DOHH2 (cell line): ENCODE measurements around the gene SHANK2.

Experiments
- H3F3A ChIP-seq: fragments of 200-600 bp; sonication (generic), shearing (Covaris generic); 2 replicates; pipeline ENCODE4 v1.6.0; 2016; ENCODE audit warnings: antibody characterized with exemption, mild to moderate bottlenecking; ENCODE audit not compliant: control insufficient read depth, insufficient read depth
- H3K27ac ChIP-seq: fragments of 200-600 bp; sonication (generic); 2 replicates; pipeline ENCODE4 v1.5.1; 2014; ENCODE audit warnings: low read depth, mild to moderate bottlenecking, low read length, moderate library complexity
- H3K27me3 ChIP-seq: fragments of 200-600 bp; sonication (generic); 2 replicates; pipeline ENCODE4 v1.6.1; 2014; ENCODE audit warnings: mild to moderate bottlenecking, low read length, mixed read lengths; ENCODE audit not compliant: control insufficient read depth
- H3K36me3 ChIP-seq: fragments of 200-600 bp; sonication (generic); 2 replicates; pipeline ENCODE4 v1.6.1; 2014; ENCODE audit warnings: mild to moderate bottlenecking, low read length, moderate library complexity, mixed read lengths; ENCODE audit not compliant: control insufficient read depth
- H3K4me1 ChIP-seq: fragments of 200-600 bp; sonication (generic); 2 replicates; pipeline ENCODE4 v1.6.1; 2014; ENCODE audit warnings: mild to moderate bottlenecking, low read length, mixed read lengths; ENCODE audit not compliant: control insufficient read depth
- H3K4me2 ChIP-seq: fragments of 200-600 bp; sonication (generic); 2 replicates; pipeline ENCODE4 v1.6.0; 2014; ENCODE audit warnings: mild to moderate bottlenecking, low read length, moderate library complexity
- H3K4me3 ChIP-seq: fragments of 200-600 bp; sonication (generic); 2 replicates; pipeline ENCODE4 v1.5.1; 2014; ENCODE audit warnings: mild to moderate bottlenecking, low read length, mixed read lengths
- H3K79me2 ChIP-seq: fragments of 200-600 bp; sonication (generic); 2 replicates; pipeline ENCODE4 v1.6.1; 2014; ENCODE audit warnings: mild to moderate bottlenecking, low read length, mixed read lengths; ENCODE audit not compliant: control insufficient read depth
- H3K9me2 ChIP-seq: fragments of 200-600 bp; sonication (generic); replicated peaks from 2 replicates; pipeline ENCODE4 v1.6.1; 2014; ENCODE audit warnings: mild to moderate bottlenecking, low read length, mixed read lengths; ENCODE audit not compliant: control insufficient read depth
- H3K9me3 ChIP-seq: fragments of 200-600 bp; sonication (generic); 2 replicates; pipeline ENCODE4 v1.6.1; 2014; ENCODE audit warnings: antibody characterized with exemption, low read length, mixed read lengths; ENCODE audit not compliant: control insufficient read depth, insufficient read depth
- H4K20me1 ChIP-seq: fragments of 200-600 bp; sonication (generic); 2 replicates; pipeline ENCODE4 v1.6.0; 2014; ENCODE audit warnings: low read depth, mild to moderate bottlenecking, antibody characterized with exemption, low read length, moderate library complexity; ENCODE audit not compliant: control insufficient read depth, insufficient read depth
- CTCF ChIP-seq: fragments of 200-600 bp; sonication (generic); IDR thresholded peaks from one replicate; pipeline ENCODE4 v1.5.1; 2014; ENCODE audit warnings: antibody characterized with exemption, mild to moderate bottlenecking, low read depth, low read length; ENCODE audit not compliant: poor library complexity, severe bottlenecking
- EZH2phosphoT487 ChIP-seq: fragments of 200-600 bp; sonication (generic); IDR thresholded peaks from 2 replicates; pipeline ENCODE4 v1.6.1; 2017; ENCODE audit warnings: borderline replicate concordance, mild to moderate bottlenecking, antibody characterized with exemption, low read length, moderate library complexity, mixed read lengths

The SHANK2 gene

GRCh38 chr11:71300187-71300586 lies 47.8 kb upstream of the SHANK2 start:
- Histone ChIP-seq H3F3A (no peaks in the 10 kb centered on the region), H3K27me3 (peaks cover 8% of the 10 kb centered on the region; the same call in 1 of the 2 replicates), H3K36me3 (no peaks in the 10 kb centered on the region), H3K4me2 (no peak overlapping the region), H3K9me3 (no peaks in the 10 kb centered on the region; the same call in 1 of the 2 replicates), H3K27ac (no peak overlapping the region), H3K79me2 (no peaks in the 10 kb centered on the region), H3K4me1 (no peaks in the 10 kb centered on the region), H3K9me2 (no peaks in the 10 kb centered on the region), H3K4me3 (no peak overlapping the region), H4K20me1 (no peaks in the 10 kb centered on the region)
- TF ChIP-seq CTCF (no peak), EZH2phosphoT487 (no peak)

GRCh38 chr11:71298761-71299181 lies 46.4 kb upstream of the SHANK2 start:
- Histone ChIP-seq H3K36me3 (no peaks in the 10 kb centered on the region), H3K4me3 (no peak overlapping the region), H3K9me2 (no peaks in the 10 kb centered on the region), H3F3A (no peaks in the 10 kb centered on the region), H4K20me1 (no peaks in the 10 kb centered on the region), H3K27me3 (peaks cover 5% of the 10 kb centered on the region; the same call in 1 of the 2 replicates), H3K9me3 (no peaks in the 10 kb centered on the region; the same call in 1 of the 2 replicates), H3K27ac (no peak overlapping the region), H3K4me2 (no peak overlapping the region), H3K4me1 (no peaks in the 10 kb centered on the region), H3K79me2 (no peaks in the 10 kb centered on the region)
- TF ChIP-seq EZH2phosphoT487 (no peak), CTCF (no peak)

GRCh38 chr11:71298016-71298550 lies 45.7 kb upstream of the SHANK2 start:
- no peaks in the 10 kb centered on the region for H3K79me2 ChIP-seq
- no peaks in the 10 kb centered on the region for H3K9me2 ChIP-seq
- no peaks in the 10 kb centered on the region for H3K4me1 ChIP-seq
- H3K4me2 ChIP-seq, result no peak overlapping the region
- peaks cover 2% of the 10 kb centered on the region; the same call in 1 of the 2 replicates for H3K27me3 ChIP-seq
- no peaks in the 10 kb centered on the region for H3F3A ChIP-seq
- TF ChIP-seq CTCF (no peak), EZH2phosphoT487 (no peak)
- no peaks in the 10 kb centered on the region; the same call in 1 of the 2 replicates for H3K9me3 ChIP-seq
- no peak overlapping the region for H3K27ac ChIP-seq
- H4K20me1 ChIP-seq, result no peaks in the 10 kb centered on the region
- no peaks in the 10 kb centered on the region for H3K36me3 ChIP-seq
- H3K4me3 ChIP-seq, result no peak overlapping the region
